ENCODE results near the gene ELF2. TPM values are rescaled to one million over a fixed set of nuclear protein-coding genes. Genes with fewer than 3 reads are reported as not detected.

Gene ELF2
- total RNA-seq = 67.7 TPM

DNA sequence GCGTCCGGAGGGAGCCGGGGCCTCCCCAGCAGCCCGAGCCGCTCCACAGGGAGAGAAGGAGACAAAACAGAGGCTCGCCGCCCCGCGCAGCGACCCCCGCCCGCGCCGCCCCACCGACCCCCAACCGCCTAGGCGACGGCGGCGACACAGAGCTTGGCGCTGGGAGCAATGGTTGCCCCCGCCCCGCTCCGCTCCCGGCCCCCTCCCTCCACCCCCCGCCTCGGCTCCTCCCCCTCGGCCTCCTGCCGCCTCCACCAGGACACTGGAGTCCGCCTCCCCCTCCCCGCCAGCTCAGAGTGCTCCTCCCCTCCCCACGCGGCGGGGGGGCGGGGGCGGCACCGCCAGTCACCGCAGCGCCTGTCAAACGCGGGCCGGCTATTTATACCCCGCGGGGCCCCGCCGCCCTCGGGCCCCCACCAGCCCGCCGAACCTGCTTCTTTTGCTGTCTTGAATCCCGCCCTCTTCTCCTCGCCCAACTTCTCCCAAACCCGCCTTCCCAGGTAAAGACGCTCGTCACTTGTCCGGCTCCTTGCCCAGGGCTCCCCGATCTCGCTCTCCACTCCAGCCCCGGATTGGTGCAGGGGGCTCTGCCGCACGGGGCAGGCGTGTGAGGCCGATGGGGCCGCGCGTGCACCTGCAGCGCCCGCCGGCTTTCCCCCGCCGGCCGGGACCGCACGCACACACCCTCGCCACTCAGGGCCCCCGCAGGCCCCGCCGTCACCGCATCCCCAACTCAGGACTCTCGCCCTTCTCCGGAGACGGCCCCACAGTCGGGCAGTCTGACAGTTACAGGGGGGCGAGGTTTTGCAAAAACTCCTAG is at the start of gene ELF2:
Gene ELF2, minus strand, starts transcription at position 170 of the 820 bp plus-strand sequence. CDS start 39,517 bp downstream, outside the sequence.

DNA sequence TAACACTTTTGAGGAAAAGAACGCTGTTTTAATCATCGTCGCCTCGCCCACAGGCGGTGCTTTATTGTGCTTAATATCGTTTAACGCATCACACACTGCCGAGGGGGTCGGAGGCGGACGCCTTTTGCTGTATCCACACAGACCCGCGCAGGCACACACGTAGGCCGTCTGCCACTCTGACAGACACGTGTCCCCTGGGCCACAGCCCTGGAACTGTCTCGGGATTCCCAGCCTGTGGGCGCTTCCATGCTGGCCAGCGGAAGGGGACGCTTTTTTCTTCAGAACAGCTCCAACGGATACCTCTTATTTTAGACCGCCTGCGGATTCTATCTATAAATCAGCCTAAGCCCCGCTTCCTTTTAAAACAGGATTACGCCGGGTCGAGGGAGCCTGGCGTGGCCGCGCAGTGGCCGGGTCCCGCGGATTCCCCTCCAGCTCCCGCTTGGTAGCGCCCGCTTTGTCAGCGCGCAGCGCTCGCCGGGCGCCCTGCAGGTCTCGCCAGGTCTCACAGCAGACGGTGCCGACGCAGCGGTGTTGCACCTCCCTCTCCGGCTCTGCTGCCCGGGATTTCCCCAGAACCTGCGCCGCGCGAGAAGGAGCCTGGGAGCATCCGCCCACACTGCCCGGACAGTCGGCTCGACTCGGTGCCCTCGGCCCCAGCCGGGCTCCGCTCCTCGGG is 161.6 kb downstream of the ELF2 start, which contains the start of gene NOCT:
Gene NOCT, plus strand, starts transcription at position 513 of the 679 bp plus-strand sequence. CDS start 201 bp downstream, outside the sequence.

Small RNA genes within 50 kb of the gene (small RNA-seq; reads per million reads assigned to genes)
- gene RF00017 (ENCODE audit: low replicate concordance) = not detected
- not detected for gene RF00019 (ENCODE audit: low replicate concordance)
- not detected for gene RN7SL382P (ENCODE audit: low replicate concordance)
- gene RNU6-531P (ENCODE audit: low replicate concordance) = not detected

Other genes starting within 250 kb of the ELF2 start
- 8.6 TPM for gene NOCT, start 161.4 kb downstream of the ELF2 start, total RNA-seq
- 0.12 TPM for gene MGARP, start 103.0 kb upstream of the ELF2 start, total RNA-seq
- gene NAA15, start 124.3 kb upstream of the ELF2 start, total RNA-seq = 29.5 TPM
- 59.6 TPM for gene NDUFC1, start 125.3 kb upstream of the ELF2 start, total RNA-seq

All from metanephros (tissue), 2 donors.